Lower lobe of right lung (tissue), 2 donors: ENCODE data around the gene KCTD5. TPM values are rescaled to one million over a fixed set of nuclear protein-coding genes. Genes with fewer than 3 reads are reported as not detected.

ENCODE experiments used
- ATAC-seq, 2 donors: fragments of 200-7000 bp; cut with Tn5 transposase; one replicate each; pipeline ENCODE4 v1.9.1; 2020 to 2022; ENCODE audit warnings: mild to moderate bottlenecking in 2 of 2, moderate library complexity in 2 of 2
- DNase-seq: peaks from one replicate; pipeline ENCODE4 v3.0.0-alpha.2; 2020
- H3K27ac ChIP-seq: fragments of 200-600 bp; one replicate; pipeline ENCODE4 v1.8.0; 2022
- H3K27me3 ChIP-seq: fragments of 200-600 bp; one replicate; pipeline ENCODE4 v1.8.0; 2022; ENCODE audit warnings: low read depth
- H3K36me3 ChIP-seq: fragments of 200-600 bp; one replicate; pipeline ENCODE4 v1.8.0; 2022; ENCODE audit warnings: mild to moderate bottlenecking
- H3K4me1 ChIP-seq: fragments of 200-600 bp; one replicate; pipeline ENCODE4 v1.8.0; 2022
- H3K4me3 ChIP-seq: fragments of 200-600 bp; one replicate; pipeline ENCODE4 v1.8.0; 2022; ENCODE audit warnings: mild to moderate bottlenecking
- H3K9me3 ChIP-seq: fragments of 200-600 bp; one replicate; pipeline ENCODE4 v1.8.0; 2022
- CTCF ChIP-seq: fragments of 200-600 bp; IDR thresholded peaks from one replicate; pipeline ENCODE4 v1.8.0; 2022; ENCODE audit warnings: antibody characterized with exemption, mild to moderate bottlenecking
- intact Hi-C: fragments of 100-400 bp; cut with DNase I; formaldehyde crosslinking; loops from one replicate; pipeline ENCODE4 v1.11.0; 2022
- total RNA-seq: library from RNA; stranded (reverse); fragmentation: NEBNext Ultra II Directional; extraction: Animal tissue kit (Norgen Biotek cat#: 25700); gene quantifications from one replicate; pipeline ENCODE4 v1.2.1, GENCODE V29; 2021
- donor health status: DM: no; HTN: yes; CAD: no; lungs with severe emphysema.

The KCTD5 gene
- total RNA-seq, 1 donor from 2014 or later, result 24.8 TPM

- TF ChIP-seq CTCF, result no peak
- H3K4me1 ChIP-seq, result no peaks in the 10 kb centered on the region
- no peaks in the 10 kb centered on the region for H3K27me3 ChIP-seq
- H3K4me3 ChIP-seq, result no peak overlapping the region
- peaks cover 67% of the 10 kb centered on the region for H3K36me3 ChIP-seq
- H3K27ac ChIP-seq, result no peak overlapping the region
- DNase-seq (no peak), ATAC-seq (no peak)
- intact Hi-C loops, result no loop called here
- H3K9me3 ChIP-seq, result no peaks in the 10 kb centered on the region
These were observed 16.0 kb downstream of the KCTD5 start for GRCh38 chr16:2698103-2698870.

GRCh38 chr16:2698965-2699750, 16.8 kb downstream of the KCTD5 start:
- Histone ChIP-seq H3K27ac (no peak overlapping the region), H3K4me3 (no peak overlapping the region), H3K9me3 (no peaks in the 10 kb centered on the region), H3K27me3 (no peaks in the 10 kb centered on the region), H3K36me3 (peaks cover 75% of the 10 kb centered on the region), H3K4me1 (no peaks in the 10 kb centered on the region)
- no peak for TF ChIP-seq CTCF
- no peak for ATAC-seq
- DNase-seq, result no peak
- intact Hi-C loops, result no loop called here

GRCh38 chr16:2699791-2700600, 17.7 kb downstream of the KCTD5 start:
- intact Hi-C loops, result no loop called here
- H3K9me3 ChIP-seq, result no peaks in the 10 kb centered on the region
- H3K4me1 ChIP-seq, result no peaks in the 10 kb centered on the region
- peaks cover 82% of the 10 kb centered on the region for H3K36me3 ChIP-seq
- H3K27me3 ChIP-seq, result no peaks in the 10 kb centered on the region
- ATAC-seq, result no peak
- no peak overlapping the region for H3K27ac ChIP-seq
- DNase-seq, result no peak
- H3K4me3 ChIP-seq, result no peak overlapping the region
- no peak for TF ChIP-seq CTCF

GRCh38 chr16:2700786-2701185, 18.5 kb downstream of the KCTD5 start:
- no peaks in the 10 kb centered on the region for H3K27me3 ChIP-seq
- TF ChIP-seq CTCF, result no peak
- no peaks in the 10 kb centered on the region for H3K4me1 ChIP-seq
- intact Hi-C loops, result no loop called here
- DNase-seq, result no peak
- H3K4me3 ChIP-seq, result no peak overlapping the region
- H3K27ac ChIP-seq, result no peak overlapping the region
- no peak for ATAC-seq
- no peaks in the 10 kb centered on the region for H3K9me3 ChIP-seq
- H3K36me3 ChIP-seq, result peaks cover 90% of the 10 kb centered on the region

- ATAC-seq, result no peak
- Histone ChIP-seq H3K27ac (no peak overlapping the region), H3K4me1 (no peaks in the 10 kb centered on the region), H3K4me3 (no peak overlapping the region), H3K9me3 (no peaks in the 10 kb centered on the region), H3K36me3 (peaks cover 95% of the 10 kb centered on the region), H3K27me3 (no peaks in the 10 kb centered on the region)
- intact Hi-C loops, result no loop called here
- TF ChIP-seq CTCF, result no peak
- no peak for DNase-seq
These were observed 18.9 kb downstream of the KCTD5 start for GRCh38 chr16:2701272-2701671.
